GM21381 (cell line): ENCODE data around the gene NLRC5.
"Not testable (repeated sequence)": the region's sequence is repeated elsewhere in the genome, so short reads cannot be mapped to it uniquely, and the experiment has no call there.

Source experiments
- ATAC-seq: cut with Tn5 transposase; IDR thresholded peaks from one replicate; pipeline ENCODE4 v1.9.1; 2021; ENCODE audit warnings: mild to moderate bottlenecking, moderate library complexity; ENCODE audit not compliant: unreplicated experiment

Gene NLRC5

GRCh38 chr16:57093666-57094564 lies 104.6 kb downstream of the NLRC5 start:
- ATAC-seq, result no peak

- no peak for ATAC-seq
These were observed 105.6 kb downstream of the NLRC5 start for GRCh38 chr16:57094911-57095310.

- no peak for ATAC-seq
These were observed 106.8 kb downstream of the NLRC5 start for GRCh38 chr16:57096192-57096591.

GRCh38 chr16:57096793-57097192 lies 107.4 kb downstream of the NLRC5 start:
- ATAC-seq, result no peak

- no peak for ATAC-seq
These were observed 109.0 kb downstream of the NLRC5 start for GRCh38 chr16:57098188-57098841.

GRCh38 chr16:57099965-57100364 lies 110.6 kb downstream of the NLRC5 start:
- not testable (repeated sequence) for ATAC-seq

- ATAC-seq, result no peak
These were observed 111.1 kb downstream of the NLRC5 start for GRCh38 chr16:57100445-57100844.

- no peak for ATAC-seq
These were observed 113.8 kb downstream of the NLRC5 start for GRCh38 chr16:57102888-57103851.

- no peak for ATAC-seq
These were observed 115.3 kb downstream of the NLRC5 start for GRCh38 chr16:57104706-57105105.

GRCh38 chr16:57105184-57105583 lies 115.8 kb downstream of the NLRC5 start:
- no peak for ATAC-seq

GRCh38 chr16:57106767-57107166 lies 117.4 kb downstream of the NLRC5 start:
- ATAC-seq, result no peak

GRCh38 chr16:57107321-57107922 lies 118.1 kb downstream of the NLRC5 start:
- no peak for ATAC-seq

GRCh38 chr16:57108432-57108831 lies 119.1 kb downstream of the NLRC5 start:
- ATAC-seq, result no peak

- ATAC-seq, result not testable (repeated sequence)
These were observed 120.1 kb downstream of the NLRC5 start for GRCh38 chr16:57109259-57110105.

- no peak for ATAC-seq
These were observed 121.6 kb downstream of the NLRC5 start for GRCh38 chr16:57110937-57111336.

- no peak for ATAC-seq
These were observed 122.1 kb downstream of the NLRC5 start for GRCh38 chr16:57111420-57111819.

- no peak for ATAC-seq
These were observed 123.2 kb downstream of the NLRC5 start for GRCh38 chr16:57112403-57113041.

- no peak for ATAC-seq
These were observed 123.7 kb downstream of the NLRC5 start for GRCh38 chr16:57113042-57113453.

- ATAC-seq, result no peak
These were observed 124.3 kb downstream of the NLRC5 start for GRCh38 chr16:57113664-57114063.
